ENCODE results near the gene HSDL2.
"Not testable (repeated sequence)": the region's sequence is repeated elsewhere in the genome, so short reads cannot be mapped to it uniquely, and the experiment has no call there.

Gene HSDL2

GRCh38 chr9:112367465-112367864 is 12.4 kb upstream of the HSDL2 start:
- DNase-seq = no peak

- no peak for DNase-seq
Observed at GRCh38 chr9:112369817-112370216, 10.1 kb upstream of the HSDL2 start.

- DNase-seq = no peak
Observed at GRCh38 chr9:112371060-112371459, 8.8 kb upstream of the HSDL2 start.

- not testable (repeated sequence) for DNase-seq
Observed at GRCh38 chr9:112373666-112374065, 6.2 kb upstream of the HSDL2 start.

- not testable (repeated sequence) for DNase-seq
Observed at GRCh38 chr9:112374232-112374631, 5.7 kb upstream of the HSDL2 start.

GRCh38 chr9:112375361-112375760 is 4.5 kb upstream of the HSDL2 start:
- no peak for DNase-seq

GRCh38 chr9:112377087-112377486 is 2.8 kb upstream of the HSDL2 start:
- DNase-seq = no peak

- DNase-seq = no peak
Observed at GRCh38 chr9:112377684-112378327, 2.1 kb upstream of the HSDL2 start.

- DNase-seq = peak; percentile 4
Observed at GRCh38 chr9:112378328-112379176, 1.4 kb upstream of the HSDL2 start.

- DNase-seq = peak; percentile 98
Observed at GRCh38 chr9:112379177-112380101, 469 bp upstream of the HSDL2 start.

GRCh38 chr9:112380825-112381221 is 915 bp downstream of the HSDL2 start:
- DNase-seq = no peak

- DNase-seq = no peak
Observed at GRCh38 chr9:112382066-112382465, 2.2 kb downstream of the HSDL2 start.

GRCh38 chr9:112382501-112383364 is 2.8 kb downstream of the HSDL2 start:
- no peak for DNase-seq

- no peak for DNase-seq
Observed at GRCh38 chr9:112384219-112384618, 4.3 kb downstream of the HSDL2 start.

- DNase-seq = no peak
Observed at GRCh38 chr9:112384690-112385089, 4.8 kb downstream of the HSDL2 start.

GRCh38 chr9:112387115-112387514 is 7.2 kb downstream of the HSDL2 start:
- no peak for DNase-seq

- not testable (repeated sequence) for DNase-seq
Observed at GRCh38 chr9:112389897-112390296, 10.0 kb downstream of the HSDL2 start.

GRCh38 chr9:112391936-112392560 is 12.1 kb downstream of the HSDL2 start:
- DNase-seq = not testable (repeated sequence)

- DNase-seq = not testable (repeated sequence)
Observed at GRCh38 chr9:112393146-112393545, 13.2 kb downstream of the HSDL2 start.

- DNase-seq = no peak
Observed at GRCh38 chr9:112396416-112396815, 16.5 kb downstream of the HSDL2 start.

GRCh38 chr9:112396872-112397271 is 17.0 kb downstream of the HSDL2 start:
- no peak for DNase-seq
